Peyer's patch (tissue), 4 donors: Measurements from ENCODE around the gene ANKRD11. TPM values are rescaled to one million over a fixed set of nuclear protein-coding genes. Genes with fewer than 3 reads are reported as not detected.
"Not testable (repeated sequence)": the region's sequence is repeated elsewhere in the genome, so short reads cannot be mapped to it uniquely, and the experiment has no call there.

Experiments
- DNase-seq, 3 donors: peaks; one replicate each; pipeline ENCODE4 v3.0.0-alpha.2; 2017 to 2019
- H3K27ac ChIP-seq, 4 donors: fragments of 200-600 bp; sonication (generic); one replicate each; pipeline ENCODE4 v1.5.1; 2016 to 2019
- H3K27me3 ChIP-seq, 2 donors: fragments of 200-600 bp; sonication (generic); one replicate each; pipeline ENCODE4 v1.5.1; 2019
- H3K36me3 ChIP-seq, 3 donors: fragments of 200-600 bp; sonication (generic); one replicate each; pipeline ENCODE4 v1.5.1; 2016 to 2019
- H3K4me1 ChIP-seq, 4 donors: fragments of 200-600 bp; sonication (generic); one replicate each; pipeline ENCODE4 v1.5.1; 2016 to 2019
- H3K4me3 ChIP-seq, 4 donors: fragments of 200-600 bp; sonication (generic); 1 replicate in 3 of 4; 2 replicates in 1 of 4; pipeline ENCODE4 v1.5.1; 2016 to 2019; ENCODE audit warnings: mild to moderate bottlenecking in 1 of 4
- H3K9me3 ChIP-seq, 4 donors: fragments of 200-600 bp; sonication (generic); one replicate each; pipeline ENCODE4 v1.5.1; 2016 to 2019; ENCODE audit warnings: mild to moderate bottlenecking in 1 of 4
- CTCF ChIP-seq, 6 experiments: fragments of 450-650 bp in 4 of 6; fragments of 200-600 bp in 2 of 6; sonication (generic) in 1 of 6; IDR thresholded peaks; one replicate each; pipeline ENCODE4 v1.5.1; 2017 to 2019; ENCODE audit warnings: antibody characterized with exemption in 6 of 6, mild to moderate bottlenecking in 3 of 6, moderate library complexity in 1 of 6
- POLR2A ChIP-seq, 2 donors: fragments of 450-650 bp; IDR thresholded peaks; one replicate each; pipeline ENCODE4 v1.5.1; 2017; ENCODE audit warnings: antibody characterized with exemption in 2 of 2, mild to moderate bottlenecking in 2 of 2, moderate library complexity in 2 of 2
- total RNA-seq, 4 donors: library from RNA; depleted of rRNA; stranded (reverse); fragments of >200 nt; gene quantifications; one replicate each; pipeline ENCODE4 v1.1.0, GENCODE V29; 2016

ANKRD11 gene
- total RNA-seq, 4 donors from 2014 or later: 177 to 227 (median 211) TPM

DNA sequence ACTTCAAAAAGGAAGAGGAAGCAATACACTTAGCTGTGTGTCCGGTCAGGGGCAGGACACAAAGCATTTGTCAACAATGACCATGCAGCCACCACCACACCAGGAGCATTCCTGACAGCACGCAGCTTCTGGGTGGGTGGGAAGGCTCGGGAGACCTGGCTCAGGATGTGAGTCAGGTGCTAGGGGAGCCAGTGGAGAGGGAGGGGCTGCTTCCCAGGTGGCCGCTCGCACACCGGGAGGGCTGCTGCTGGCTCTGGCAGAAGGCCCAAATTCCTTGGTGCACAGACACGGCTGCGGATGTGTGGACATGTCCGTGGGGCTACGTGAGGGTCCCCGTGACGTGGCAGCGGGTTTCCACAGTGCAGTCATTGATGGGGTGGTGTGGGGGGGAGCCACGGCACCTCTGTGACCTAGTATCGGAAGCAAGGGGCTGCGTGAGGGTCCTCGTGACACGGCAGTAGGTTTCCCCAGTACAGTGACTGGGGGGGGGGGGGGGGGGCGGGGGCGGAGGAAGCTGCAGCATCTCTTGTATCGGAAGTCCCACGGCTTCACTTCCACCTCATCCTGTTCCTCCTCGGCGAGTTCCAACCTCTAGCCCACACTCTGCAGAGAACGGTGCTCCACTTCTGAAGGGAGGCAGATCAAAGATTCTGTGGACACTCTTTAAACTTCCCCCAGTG lies 160.0 kb downstream of the ANKRD11 start:
- Histone ChIP-seq H3K27me3 (no peaks in the 10 kb centered on the region), H3K9me3 (no peaks in the 10 kb centered on the region), H3K4me3 (no peak overlapping the region), H3K36me3 (peaks cover 0 to 3% (median 0%) of the 10 kb centered on the region in 3 donors), H3K4me1 (peaks cover 8 to 42% (median 23%) of the 10 kb centered on the region in 4 donors), H3K27ac (peak overlapping the region in 1 of 4 donors; percentile 22)
- TF ChIP-seq POLR2A (IDR thresholded peaks at IDR 0.05) (no peak), CTCF (IDR thresholded peaks at IDR 0.05) (no peak)
- DNase-seq: peak in 1 of 3 donors; percentile 48

- not testable (repeated sequence) for H3K27ac ChIP-seq
- peaks cover 8 to 39% (median 24%) of the 10 kb centered on the region in 4 donors for H3K4me1 ChIP-seq
Observed at GRCh38 chr16:89329830-89330176, 160.6 kb downstream of the ANKRD11 start.

DNA sequence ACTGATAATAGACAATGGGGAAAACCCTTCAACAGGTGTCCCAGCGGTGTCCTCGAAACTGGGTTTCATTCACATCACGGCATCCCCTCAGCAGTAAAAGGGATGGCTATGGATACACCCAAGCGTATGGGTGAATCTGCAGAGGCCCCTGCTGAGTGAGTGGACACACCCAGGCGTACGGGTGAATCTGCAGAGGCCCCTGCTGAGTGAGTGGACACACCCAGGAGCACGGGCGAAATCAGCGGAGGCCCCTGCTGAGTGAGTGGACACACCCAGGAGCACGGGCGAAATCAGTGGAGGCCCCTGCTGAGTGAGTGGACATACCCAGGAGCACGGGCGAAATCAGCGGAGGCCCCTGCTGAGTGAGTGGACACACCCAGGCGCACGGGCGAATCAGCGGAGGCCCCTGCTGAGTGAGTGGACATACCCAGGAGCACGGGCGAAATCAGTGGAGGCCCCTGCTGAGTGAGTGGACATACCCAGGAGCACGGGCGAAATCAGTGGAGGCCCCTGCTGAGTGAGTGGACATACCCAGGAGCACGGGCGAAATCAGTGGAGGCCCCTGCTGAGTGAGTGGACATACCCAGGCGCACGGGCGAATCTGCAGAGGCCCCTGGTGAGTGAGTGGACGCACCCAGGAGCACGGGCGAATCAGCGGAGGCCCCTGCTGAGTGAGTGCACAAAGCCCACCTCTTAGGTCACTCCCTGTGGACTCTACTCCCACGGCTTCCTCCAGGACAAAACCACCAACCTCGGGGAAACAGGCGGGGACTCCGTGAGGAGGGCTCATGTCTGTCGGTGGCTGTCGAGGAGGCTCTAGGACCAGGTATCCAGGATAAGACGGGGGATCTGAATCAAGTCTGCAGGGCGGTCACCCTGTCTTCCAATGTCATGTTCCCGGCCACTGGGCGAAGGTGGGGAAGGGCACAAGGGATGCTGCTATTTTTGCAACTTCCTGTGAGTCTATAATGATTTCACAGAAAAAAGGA lies 161.7 kb downstream of the ANKRD11 start:
- H3K27ac ChIP-seq, H3K36me3 ChIP-seq, H3K4me3 ChIP-seq, H3K9me3 ChIP-seq, H3K27me3 ChIP-seq: not testable (repeated sequence)
- H3K4me1 ChIP-seq: peaks cover 5 to 40% (median 24%) of the 10 kb centered on the region in 4 donors
- DNase-seq: peak in 1 of 3 donors; percentile 43

More at GRCh38 chr16:89329830-89330176, 160.6 kb downstream of the ANKRD11 start:
- H3K4me3 ChIP-seq, H3K36me3 ChIP-seq, H3K27me3 ChIP-seq, H3K9me3 ChIP-seq: not testable (repeated sequence)
- peak in 1 of 3 donors; percentile 10 for DNase-seq

- DNase-seq: peak in 1 of 3 donors; percentile 40
- no peak for TF ChIP-seq POLR2A (IDR thresholded peaks at IDR 0.05)
- TF ChIP-seq CTCF (IDR thresholded peaks at IDR 0.05): no peak
- H3K36me3 ChIP-seq: peaks cover 0 to 3% (median 0%) of the 10 kb centered on the region in 3 donors
- no peaks in the 10 kb centered on the region for H3K27me3 ChIP-seq
- no peaks in the 10 kb centered on the region for H3K9me3 ChIP-seq
- H3K4me3 ChIP-seq: no peak overlapping the region
- H3K27ac ChIP-seq: peak overlapping the region in 2 of 4 donors; percentile 61 to 67
- H3K4me1 ChIP-seq: peaks cover 5 to 45% (median 26%) of the 10 kb centered on the region in 4 donors
Observed at GRCh38 chr16:89326721-89327120, 163.6 kb downstream of the ANKRD11 start.

- TF ChIP-seq POLR2A (IDR thresholded peaks at IDR 0.05) (no peak), CTCF (IDR thresholded peaks at IDR 0.05) (no peak)
- Histone ChIP-seq H3K4me1 (peaks cover 7 to 52% (median 27%) of the 10 kb centered on the region in 4 donors), H3K36me3 (peaks cover 0 to 3% (median 0%) of the 10 kb centered on the region in 3 donors), H3K27me3 (no peaks in the 10 kb centered on the region), H3K9me3 (no peaks in the 10 kb centered on the region), H3K4me3 (no peak overlapping the region), H3K27ac (peak overlapping the region; percentile 13 to 69 (median 64))
- DNase-seq: peak in 2 of 3 donors; percentile 56 to 80
Observed at GRCh38 chr16:89325861-89326471, 164.4 kb downstream of the ANKRD11 start.
